SK-N-SH (cell line): ENCODE measurements around the gene GCN1. TPM values are rescaled to one million over a fixed set of nuclear protein-coding genes. Genes with fewer than 3 reads are reported as not detected.

Experiments
- CTCF ChIA-PET: fragments of 300-600, 350-600 bp; formaldehyde crosslinking; extraction: SDS; loops from one replicate; lab custom pipeline; 2021; lab: Yijun Ruan, JAX
- POLR2A ChIA-PET: fragments of 350-600 bp; sonication (Branson Sonifier 250); formaldehyde crosslinking; extraction: SDS; loops from one replicate; lab custom pipeline; 2020; ENCODE audit warnings: antibody characterized with exemption, inconsistent platforms; lab: Yijun Ruan, JAX
- DNase-seq: peaks from one replicate; pipeline ENCODE4 v3.0.0; 2012
- H2AFZ ChIP-seq: fragments of 200-600 bp; sonication (generic); 2 replicates; pipeline ENCODE4 v1.8.1; 2016; ENCODE audit warnings: antibody characterized with exemption, mild to moderate bottlenecking, low read depth
- H3F3A ChIP-seq: fragments of 200-600 bp; sonication (generic); replicated peaks from 2 replicates; pipeline ENCODE3; 2016; ENCODE audit warnings: antibody characterized with exemption, mild to moderate bottlenecking; ENCODE audit not compliant: insufficient read depth
- H3K27ac ChIP-seq, 2 experiments: fragments of 200-500 bp in 1 of 2; fragments of 200-600 bp in 1 of 2; sonication (Bioruptor generic) in 1 of 2; sonication (generic), shearing (Covaris generic) in 1 of 2; 2 replicates each; pipeline versions ENCODE4 v1.5.1 to v1.6.1; 2014 to 2016; ENCODE audit warnings: low read depth in 2 of 2, inconsistent platforms in 1 of 2, low read length in 1 of 2, mild to moderate bottlenecking in 1 of 2, mixed read lengths in 1 of 2
- H3K27me3 ChIP-seq: fragments of 200-600 bp; sonication (generic), shearing (Covaris generic); 2 replicates; pipeline ENCODE4 v1.6.1; 2016; ENCODE audit warnings: mixed run types; ENCODE audit not compliant: insufficient read depth
- H3K36me3 ChIP-seq, 2 experiments: fragments of 200-500 bp in 1 of 2; fragments of 200-600 bp in 1 of 2; sonication (Bioruptor generic) in 1 of 2; sonication (generic) in 1 of 2; replicated peaks in 1 of 2; 2 replicates each; pipeline versions ENCODE3 to v1.5.1; 2014 to 2016; ENCODE audit warnings: low read length in 1 of 2, mild to moderate bottlenecking in 1 of 2; ENCODE audit not compliant: insufficient read depth in 2 of 2, control insufficient read depth in 1 of 2
- H3K4me1 ChIP-seq, 2 experiments: fragments of 200-500 bp in 1 of 2; fragments of 200-600 bp in 1 of 2; sonication (Bioruptor generic) in 1 of 2; sonication (generic), shearing (Covaris generic) in 1 of 2; 2 replicates each; pipeline versions ENCODE4 v1.5.1 to v1.6.1; 2014 to 2016; ENCODE audit warnings: low read depth in 1 of 2, low read length in 1 of 2, mixed run types in 1 of 2; ENCODE audit not compliant: insufficient read depth in 2 of 2, control insufficient read depth in 1 of 2
- H3K4me2 ChIP-seq: fragments of 200-600 bp; sonication (generic), shearing (Covaris generic); 2 replicates; pipeline ENCODE4 v1.6.1; 2017; ENCODE audit warnings: mixed run types
- H3K4me3 ChIP-seq, 2 experiments: fragments of 200-500 bp in 1 of 2; fragments of 200-600 bp in 1 of 2; sonication (Bioruptor generic) in 1 of 2; sonication (generic), shearing (Covaris generic) in 1 of 2; 2 replicates each; pipeline versions ENCODE4 v1.5.1 to v1.8.1; 2014 to 2016; ENCODE audit warnings: low read depth in 2 of 2, inconsistent platforms in 1 of 2, low read length in 1 of 2, mild to moderate bottlenecking in 1 of 2, mixed read lengths in 1 of 2, moderate library complexity in 1 of 2
- H3K79me2 ChIP-seq: fragments of 200-600 bp; sonication (generic); 2 replicates; pipeline ENCODE4 v1.8.1; 2017; ENCODE audit warnings: mild to moderate bottlenecking; ENCODE audit not compliant: insufficient read depth
- H3K9ac ChIP-seq: fragments of 200-600 bp; sonication (generic); 2 replicates; pipeline ENCODE4 v1.6.1; 2017; ENCODE audit warnings: mixed run types
- H3K9me2 ChIP-seq: fragments of 200-600 bp; sonication (generic); 2 replicates; pipeline ENCODE4 v1.6.1; 2017; ENCODE audit warnings: mixed run types
- H3K9me3 ChIP-seq: fragments of 200-600 bp; sonication (generic); 2 replicates; pipeline ENCODE4 v1.6.1; 2017; ENCODE audit warnings: mixed run types, mild to moderate bottlenecking, moderate library complexity
- H4K20me1 ChIP-seq: fragments of 200-600 bp; sonication (generic); 2 replicates; pipeline ENCODE4 v1.6.1; 2017; ENCODE audit warnings: mild to moderate bottlenecking, mixed run types; ENCODE audit not compliant: insufficient read depth
- EP300 ChIP-seq, 2 experiments: IDR thresholded peaks; 2 replicates each; pipeline versions ENCODE4 v1.4.0 to v1.6.1; 2012; ENCODE audit warnings: borderline replicate concordance in 1 of 2, low read depth in 1 of 2, low read length in 1 of 2
- FOSL2 ChIP-seq: IDR thresholded peaks from 2 replicates; pipeline ENCODE4 v1.4.0; 2012; ENCODE audit warnings: low read depth, mild to moderate bottlenecking, moderate library complexity, borderline replicate concordance
- GATA2 ChIP-seq: sonication (generic); formaldehyde crosslinking; IDR thresholded peaks from 2 replicates; pipeline ENCODE4 v1.5.0; 2020; ENCODE audit warnings: mild to moderate bottlenecking, missing genetic modification reagents
- JUND ChIP-seq: IDR thresholded peaks from 2 replicates; pipeline ENCODE4 v1.4.0; 2012
- MEF2A ChIP-seq: IDR thresholded peaks from 2 replicates; pipeline ENCODE4 v1.4.0; 2012; ENCODE audit warnings: low read depth, borderline replicate concordance
- NFIC ChIP-seq: IDR thresholded peaks from 2 replicates; pipeline ENCODE4 v1.4.0; 2012; ENCODE audit warnings: borderline replicate concordance
- NRF1 ChIP-seq: IDR thresholded peaks from 2 replicates; pipeline ENCODE4 v1.6.1; 2012; ENCODE audit warnings: low read depth, mild to moderate bottlenecking, low read length
- RCOR1 ChIP-seq: fragments of 150-350 bp; IDR thresholded peaks from 2 replicates; pipeline ENCODE4 v1.6.1; 2017; ENCODE audit warnings: antibody characterized with exemption, low read length
- RXRA ChIP-seq: IDR thresholded peaks from 2 replicates; pipeline ENCODE4 v1.4.0; 2012; ENCODE audit warnings: low read depth, mild to moderate bottlenecking, borderline replicate concordance
- SMC3 ChIP-seq: IDR thresholded peaks from 2 replicates; pipeline ENCODE4 v1.6.1; 2012; ENCODE audit warnings: low read depth, low read length, improper control_type of control experiment
- TAF1 ChIP-seq: IDR thresholded peaks from 2 replicates; pipeline ENCODE4 v1.6.1; 2012; ENCODE audit warnings: low read depth, mild to moderate bottlenecking, low read length, moderate library complexity, borderline replicate concordance
- TEAD4 ChIP-seq: IDR thresholded peaks from 2 replicates; pipeline ENCODE4 v1.4.0; 2012; ENCODE audit warnings: mild to moderate bottlenecking, borderline replicate concordance; ENCODE audit not compliant: insufficient read depth
- WGBS: methylation state at CpG from one replicate; pipeline ENCODE4 v1.1.6; 2017; ENCODE audit warnings: low lambda C conversion rate; 5-methylcytosine and 5-hydroxymethylcytosine counted together
- polyA plus RNA-seq, 3 experiments: library from polyadenylated mRNA; depleted of rRNA; stranded (reverse); fragments of >200 nt; gene quantifications; 2 replicates each; pipeline ENCODE4 v1.2.3, GENCODE V29; 2012
- TF ChIP-seq, protein P1 (sequence below): IDR thresholded peaks from 2 replicates; pipeline ENCODE4 v1.4.0; 2012; ENCODE audit warnings: low read depth, borderline replicate concordance
- TF ChIP-seq, protein P2 (sequence below): fragments of 150-350 bp; IDR thresholded peaks from 2 replicates; pipeline ENCODE4 v1.6.1; 2016; ENCODE audit warnings: mild to moderate bottlenecking, low read depth, low read length

The GCN1 gene
- polyA plus RNA-seq, 1 of the 3 experiments (the other 2 are of a cell fraction): 54.4 TPM

DNA sequence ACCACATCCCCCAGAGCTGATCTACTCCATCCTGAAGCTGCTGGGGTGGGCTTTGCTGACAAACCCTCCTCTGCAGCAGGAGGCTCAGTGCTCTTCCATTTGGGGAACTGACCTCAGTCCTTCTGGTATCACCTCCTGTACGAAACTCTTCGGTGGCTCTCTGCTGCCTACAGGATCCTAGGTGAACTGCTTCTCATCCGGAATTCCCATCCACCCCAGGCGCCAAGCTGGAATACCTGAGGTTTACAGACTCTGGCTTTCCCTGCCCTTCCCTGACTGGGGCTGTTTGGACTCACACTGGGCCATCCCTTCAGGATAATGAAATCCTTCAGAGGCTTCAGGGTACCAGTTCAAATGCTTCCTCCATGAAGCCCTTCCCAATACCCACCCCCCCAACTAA is 26.2 kb downstream of the GCN1 start:
- Histone ChIP-seq H3K4me1 (no peaks in the 10 kb centered on the region), H3K27ac (no peak overlapping the region), H3K4me3 (no peak overlapping the region), H2AFZ (no peak overlapping the region), H3K4me2 (no peak overlapping the region), H3K9me3 (no peaks in the 10 kb centered on the region), H3K27me3 (no peaks in the 10 kb centered on the region), H3K9me2 (no peaks in the 10 kb centered on the region), H4K20me1 (0 out of 2 replicates have a peak, but pooled peaks cover 8% of the 10 kb centered on the region), H3K36me3 (peaks cover 44 to 53% of the 10 kb centered on the region in 2 experiments), H3F3A (peaks cover 7% of the 10 kb centered on the region), H3K79me2 (peaks cover 14% of the 10 kb centered on the region; the same call in 1 of the 2 replicates), H3K9ac (no peak overlapping the region)
- 95% methylated on average over 4 of the region's 4 CpGs for WGBS
- POLR2A ChIA-PET: no interaction called here
- CTCF ChIA-PET: interaction anchor here (1.4 kb wide), 1 partner anchor 17 kb away, joined by 3 read pairs; no protein-coding TSS in a partner anchor
- TF ChIP-seq NRF1: no peak
- no peak for TF ChIP-seq SMC3
- TF ChIP-seq RXRA: no peak
- TF ChIP-seq, protein P1, sequence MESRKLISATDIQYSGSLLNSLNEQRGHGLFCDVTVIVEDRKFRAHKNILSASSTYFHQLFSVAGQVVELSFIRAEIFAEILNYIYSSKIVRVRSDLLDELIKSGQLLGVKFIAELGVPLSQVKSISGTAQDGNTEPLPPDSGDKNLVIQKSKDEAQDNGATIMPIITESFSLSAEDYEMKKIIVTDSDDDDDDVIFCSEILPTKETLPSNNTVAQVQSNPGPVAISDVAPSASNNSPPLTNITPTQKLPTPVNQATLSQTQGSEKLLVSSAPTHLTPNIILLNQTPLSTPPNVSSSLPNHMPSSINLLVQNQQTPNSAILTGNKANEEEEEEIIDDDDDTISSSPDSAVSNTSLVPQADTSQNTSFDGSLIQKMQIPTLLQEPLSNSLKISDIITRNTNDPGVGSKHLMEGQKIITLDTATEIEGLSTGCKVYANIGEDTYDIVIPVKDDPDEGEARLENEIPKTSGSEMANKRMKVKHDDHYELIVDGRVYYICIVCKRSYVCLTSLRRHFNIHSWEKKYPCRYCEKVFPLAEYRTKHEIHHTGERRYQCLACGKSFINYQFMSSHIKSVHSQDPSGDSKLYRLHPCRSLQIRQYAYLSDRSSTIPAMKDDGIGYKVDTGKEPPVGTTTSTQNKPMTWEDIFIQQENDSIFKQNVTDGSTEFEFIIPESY: no peak
- no peak for TF ChIP-seq MEF2A
- no peak for TF ChIP-seq TEAD4
- TF ChIP-seq EP300 (IDR thresholded peaks at IDR 0.05; ENCODE audit: borderline replicate concordance in 1 of 2, low read depth in 1 of 2, low read length in 1 of 2): no peak
- TF ChIP-seq FOSL2: no peak
- TF ChIP-seq NFIC: no peak
- TF ChIP-seq, protein P2, sequence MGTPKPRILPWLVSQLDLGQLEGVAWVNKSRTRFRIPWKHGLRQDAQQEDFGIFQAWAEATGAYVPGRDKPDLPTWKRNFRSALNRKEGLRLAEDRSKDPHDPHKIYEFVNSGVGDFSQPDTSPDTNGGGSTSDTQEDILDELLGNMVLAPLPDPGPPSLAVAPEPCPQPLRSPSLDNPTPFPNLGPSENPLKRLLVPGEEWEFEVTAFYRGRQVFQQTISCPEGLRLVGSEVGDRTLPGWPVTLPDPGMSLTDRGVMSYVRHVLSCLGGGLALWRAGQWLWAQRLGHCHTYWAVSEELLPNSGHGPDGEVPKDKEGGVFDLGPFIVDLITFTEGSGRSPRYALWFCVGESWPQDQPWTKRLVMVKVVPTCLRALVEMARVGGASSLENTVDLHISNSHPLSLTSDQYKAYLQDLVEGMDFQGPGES: no peak
- no peak for TF ChIP-seq TAF1
- TF ChIP-seq GATA2: no peak
- TF ChIP-seq, all 33 proteins: peak for 0
- no peak for DNase-seq

DNA sequence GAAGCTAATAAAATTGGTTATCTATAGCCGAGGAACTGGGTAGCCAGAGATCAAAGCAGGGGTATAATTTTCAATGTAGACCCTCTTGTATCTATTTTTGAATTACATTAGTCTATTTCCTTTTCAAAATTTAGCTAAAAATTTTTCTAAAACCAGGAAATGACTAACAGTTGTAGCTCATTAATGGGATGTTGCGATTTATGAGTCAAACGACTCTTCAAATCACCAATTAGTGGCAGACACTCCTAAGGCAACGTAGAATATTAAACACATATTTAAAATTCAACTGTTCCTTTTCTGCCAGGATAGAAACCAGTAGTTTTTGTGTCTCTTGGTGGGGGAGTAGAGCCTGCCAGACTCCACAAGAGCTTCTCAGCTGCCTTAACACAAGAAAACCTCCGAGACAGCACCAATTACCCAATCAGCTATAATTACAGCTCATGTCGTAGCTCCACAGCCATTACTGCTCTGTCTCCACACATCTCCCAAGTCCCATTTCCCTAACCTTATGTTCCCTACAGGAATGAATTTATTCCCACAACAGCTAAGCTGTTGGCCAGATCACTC is 26.9 kb downstream of the GCN1 start:
- Histone ChIP-seq H3K9me3 (no peaks in the 10 kb centered on the region), H3K79me2 (peaks cover 14% of the 10 kb centered on the region; the same call in 1 of the 2 replicates), H3K27me3 (no peaks in the 10 kb centered on the region), H3K9ac (no peak overlapping the region), H3K4me1 (no peaks in the 10 kb centered on the region), H3K4me3 (no peak overlapping the region), H3K9me2 (no peaks in the 10 kb centered on the region), H3K4me2 (no peak overlapping the region), H4K20me1 (0 out of 2 replicates have a peak, but pooled peaks cover 8% of the 10 kb centered on the region), H3K36me3 (peaks cover 44 to 55% of the 10 kb centered on the region in 2 experiments), H3F3A (peaks cover 7% of the 10 kb centered on the region), H2AFZ (no peak overlapping the region), H3K27ac (no peak overlapping the region)
- POLR2A ChIA-PET: interaction anchor here (0.9 kb wide), 1 partner anchor 34 kb away, joined by 3 read pairs; the partner anchor contains the start of gene RPLP0
- CTCF ChIA-PET: interaction anchor here (0.6 to 1.0 kb wide), 2 partner anchors 19 to 325 kb away, joined by 3 read pairs; no protein-coding TSS in a partner anchor
- DNase-seq: no peak
- WGBS: 87% methylated on average over 6 of the region's 6 CpGs
- TF ChIP-seq JUND (no peak), NFIC (no peak), TAF1 (no peak), RCOR1 (no peak)
